ENCODE data around the gene ARFIP2. TPM values are rescaled to one million over a fixed set of nuclear protein-coding genes. Genes with fewer than 3 reads are reported as not detected.

Gene ARFIP2
- polyA plus RNA-seq, 1 experiment = 103 TPM

- H3K36me3 ChIP-seq (ENCODE audit: control insufficient read depth, insufficient read depth, low read length) = peaks cover 10% of the 10 kb centered on the region
- H3K27me3 ChIP-seq (ENCODE audit: control insufficient read depth, insufficient read depth, low read length) = no peaks in the 10 kb centered on the region
- ChIA-PET CTCF (interaction anchor here (0.8 kb wide), 1 partner anchor 10 kb away, joined by 3 read pairs; no protein-coding TSS in a partner anchor), POLR2A (no interaction called here)
- TF ChIP-seq, protein P1, sequence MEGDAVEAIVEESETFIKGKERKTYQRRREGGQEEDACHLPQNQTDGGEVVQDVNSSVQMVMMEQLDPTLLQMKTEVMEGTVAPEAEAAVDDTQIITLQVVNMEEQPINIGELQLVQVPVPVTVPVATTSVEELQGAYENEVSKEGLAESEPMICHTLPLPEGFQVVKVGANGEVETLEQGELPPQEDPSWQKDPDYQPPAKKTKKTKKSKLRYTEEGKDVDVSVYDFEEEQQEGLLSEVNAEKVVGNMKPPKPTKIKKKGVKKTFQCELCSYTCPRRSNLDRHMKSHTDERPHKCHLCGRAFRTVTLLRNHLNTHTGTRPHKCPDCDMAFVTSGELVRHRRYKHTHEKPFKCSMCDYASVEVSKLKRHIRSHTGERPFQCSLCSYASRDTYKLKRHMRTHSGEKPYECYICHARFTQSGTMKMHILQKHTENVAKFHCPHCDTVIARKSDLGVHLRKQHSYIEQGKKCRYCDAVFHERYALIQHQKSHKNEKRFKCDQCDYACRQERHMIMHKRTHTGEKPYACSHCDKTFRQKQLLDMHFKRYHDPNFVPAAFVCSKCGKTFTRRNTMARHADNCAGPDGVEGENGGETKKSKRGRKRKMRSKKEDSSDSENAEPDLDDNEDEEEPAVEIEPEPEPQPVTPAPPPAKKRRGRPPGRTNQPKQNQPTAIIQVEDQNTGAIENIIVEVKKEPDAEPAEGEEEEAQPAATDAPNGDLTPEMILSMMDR (IDR thresholded peaks at IDR 0.05; ENCODE audit: insufficient read depth, low read depth, low read length) = no peak
- no peak for DNase-seq (ENCODE audit: low read depth)
- H3K4me3 ChIP-seq (ENCODE audit: low read depth, low read length) = no peak overlapping the region
Observed at GRCh38 chr11:6485661-6486060, 4.5 kb upstream of the ARFIP2 start.

DNA sequence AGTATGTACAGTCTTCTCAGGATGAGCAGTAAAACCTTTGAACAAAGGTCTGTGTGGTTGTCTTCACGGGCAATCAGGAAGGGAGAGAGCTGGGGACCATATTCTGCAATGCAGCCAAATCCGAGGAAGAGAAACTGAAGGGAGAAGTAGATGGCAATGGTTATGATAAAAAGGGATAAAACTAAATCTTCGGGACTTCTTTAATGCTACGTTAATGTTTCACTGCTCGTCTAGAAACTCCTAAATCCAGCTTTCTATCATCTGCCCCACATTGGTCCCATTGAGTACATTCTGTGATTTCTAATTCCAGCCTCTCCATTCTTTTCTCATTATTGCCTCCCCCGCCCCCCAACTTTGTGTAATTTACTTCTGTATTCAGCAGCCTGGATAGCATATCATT, 1.9 kb upstream of the ARFIP2 start:
- H3K36me3 ChIP-seq (ENCODE audit: control insufficient read depth, insufficient read depth, low read length) = peaks cover 16% of the 10 kb centered on the region
- POLR2A ChIA-PET = no interaction called here
- TF ChIP-seq, protein P1 (IDR thresholded peaks at IDR 0.05; ENCODE audit: insufficient read depth, low read depth, low read length) = no peak
- CTCF ChIA-PET = interaction anchor here (0.9 to 1.7 kb wide), 4 partner anchors 8 to 104 kb away, joined by 3 to 5 read pairs (median 4); partner anchors contain the start of gene TRIM3
- no peak overlapping the region for H3K4me3 ChIP-seq (ENCODE audit: low read depth, low read length)
- no peaks in the 10 kb centered on the region for H3K27me3 ChIP-seq (ENCODE audit: control insufficient read depth, insufficient read depth, low read length)
- DNase-seq (ENCODE audit: low read depth) = no peak

DNA sequence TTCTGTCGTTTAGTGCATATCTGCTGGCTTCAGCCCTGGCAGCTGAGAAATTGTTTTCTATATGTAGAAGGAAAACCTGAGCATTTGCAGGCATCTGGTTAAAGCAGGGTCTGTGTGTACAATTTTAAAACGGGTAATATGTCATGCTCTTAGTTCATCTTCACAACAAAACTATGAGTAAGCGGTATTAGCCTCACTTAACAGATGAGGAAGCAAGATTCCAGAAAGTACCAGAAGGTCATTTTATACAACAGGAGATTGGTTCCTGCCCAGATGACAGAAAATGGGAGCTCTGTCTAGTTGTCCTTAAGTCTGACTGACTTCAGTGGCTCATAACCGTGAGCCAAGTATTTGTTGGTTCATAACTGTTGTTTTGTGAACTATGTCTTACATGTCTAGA, 1.3 kb upstream of the ARFIP2 start:
- CTCF ChIA-PET = interaction anchor here (1.6 to 1.7 kb wide), 2 partner anchors 9 to 44 kb away, joined by 4 to 5 read pairs; partner anchors contain the start of gene TRIM3
- H3K4me3 ChIP-seq (ENCODE audit: low read depth, low read length) = peak overlapping the region; percentile 82
- DNase-seq (ENCODE audit: low read depth) = no peak
- POLR2A ChIA-PET = no interaction called here
- no peaks in the 10 kb centered on the region for H3K27me3 ChIP-seq (ENCODE audit: control insufficient read depth, insufficient read depth, low read length)
- H3K36me3 ChIP-seq (ENCODE audit: control insufficient read depth, insufficient read depth, low read length) = peaks cover 18% of the 10 kb centered on the region
- TF ChIP-seq, protein P1 (IDR thresholded peaks at IDR 0.05; ENCODE audit: insufficient read depth, low read depth, low read length) = no peak

GRCh38 chr11:6481924-6482275, 769 bp upstream of the ARFIP2 start:
- CTCF ChIA-PET = interaction anchor here (0.6 to 1.7 kb wide), 6 partner anchors 9 to 1188 kb away, joined by 3 to 8 read pairs (median 4); partner anchors contain the start of gene TRIM3
- H3K4me3 ChIP-seq (ENCODE audit: low read depth, low read length) = peak overlapping the region; percentile 82
- H3K27me3 ChIP-seq (ENCODE audit: control insufficient read depth, insufficient read depth, low read length) = no peaks in the 10 kb centered on the region
- H3K36me3 ChIP-seq (ENCODE audit: control insufficient read depth, insufficient read depth, low read length) = peaks cover 22% of the 10 kb centered on the region
- DNase-seq (ENCODE audit: low read depth) = no peak
- POLR2A ChIA-PET = no interaction called here
- TF ChIP-seq, protein P1 (IDR thresholded peaks at IDR 0.05; ENCODE audit: insufficient read depth, low read depth, low read length) = no peak

DNA sequence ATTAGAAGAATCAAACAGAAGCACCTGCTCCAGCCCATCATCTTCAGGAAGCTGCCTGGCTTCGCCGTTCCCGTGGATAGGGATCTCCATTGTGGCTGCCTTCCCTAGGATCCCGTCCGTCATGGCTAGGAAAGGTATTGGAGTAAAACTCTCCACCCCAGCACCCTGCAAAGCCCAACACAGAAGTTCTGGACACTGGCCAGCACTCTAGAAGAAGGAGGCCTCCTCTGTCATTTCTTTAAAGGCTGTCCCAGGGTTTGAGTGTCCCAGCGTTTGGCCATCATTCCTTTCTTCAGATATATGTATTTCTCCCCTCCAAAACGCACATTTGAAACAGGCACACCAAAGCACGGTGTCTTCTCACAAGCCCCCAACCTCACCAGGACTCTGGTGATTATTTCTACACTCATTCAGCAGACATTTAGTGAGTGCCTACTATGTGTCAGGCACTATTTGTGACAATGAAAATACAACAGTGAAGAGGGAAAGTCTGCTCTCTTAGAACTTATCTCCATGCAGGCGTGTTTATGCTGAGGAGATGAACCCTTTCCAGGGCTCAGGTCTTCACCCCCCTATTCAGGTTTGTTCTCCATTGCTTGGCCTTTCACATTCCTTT, 724 bp downstream of the ARFIP2 start:
- Histone ChIP-seq H3K36me3 (ENCODE audit: control insufficient read depth, insufficient read depth, low read length) (peaks cover 25% of the 10 kb centered on the region), H3K27me3 (ENCODE audit: control insufficient read depth, insufficient read depth, low read length) (no peaks in the 10 kb centered on the region), H3K4me3 (ENCODE audit: low read depth, low read length) (peak overlapping the region; percentile 82)
- DNase-seq (ENCODE audit: low read depth) = no peak
- ChIA-PET POLR2A (no interaction called here), CTCF (interaction anchor here (0.6 kb wide), 1 partner anchor 32 kb away, joined by 3 read pairs; no protein-coding TSS in a partner anchor)
- TF ChIP-seq, protein P1 (IDR thresholded peaks at IDR 0.05; ENCODE audit: insufficient read depth, low read depth, low read length) = no peak

Data from BJ (cell line).